Pulmonary artery endothelial cell (primary cell): ENCODE data around the gene OR4C16. TPM values are rescaled to one million over a fixed set of nuclear protein-coding genes. Genes with fewer than 3 reads are reported as not detected.

ENCODE experiments used
- DNase-seq: peaks from one replicate; pipeline ENCODE4 v3.0.0-alpha.2; 2011; ENCODE audit warnings: low read depth, low spot score
- total RNA-seq: library from RNA; depleted of rRNA; stranded (reverse); fragments of >200 nt; gene quantifications from 2 replicates; pipeline ENCODE4 v1.2.3, GENCODE V29; 2014

The OR4C16 gene, protein sequence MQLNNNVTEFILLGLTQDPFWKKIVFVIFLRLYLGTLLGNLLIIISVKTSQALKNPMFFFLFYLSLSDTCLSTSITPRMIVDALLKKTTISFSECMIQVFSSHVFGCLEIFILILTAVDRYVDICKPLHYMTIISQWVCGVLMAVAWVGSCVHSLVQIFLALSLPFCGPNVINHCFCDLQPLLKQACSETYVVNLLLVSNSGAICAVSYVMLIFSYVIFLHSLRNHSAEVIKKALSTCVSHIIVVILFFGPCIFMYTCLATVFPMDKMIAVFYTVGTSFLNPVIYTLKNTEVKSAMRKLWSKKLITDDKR
- total RNA-seq: not detected in 2 replicates

DNA sequence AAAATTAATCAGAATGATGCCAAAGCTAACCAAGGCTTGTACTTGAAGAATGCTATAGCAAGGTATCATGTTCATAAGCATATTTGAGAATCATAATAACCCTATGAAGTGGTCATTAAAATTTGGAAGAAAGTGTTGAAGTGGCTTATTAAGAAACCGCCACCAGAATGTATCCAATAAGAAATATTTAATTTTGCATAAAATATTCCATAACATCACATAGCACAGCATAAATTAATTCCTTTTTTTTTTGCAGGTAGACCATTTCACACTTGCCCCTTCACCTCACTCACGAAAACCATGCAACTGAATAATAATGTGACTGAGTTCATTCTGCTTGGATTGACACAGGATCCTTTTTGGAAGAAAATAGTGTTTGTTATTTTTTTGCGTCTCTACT is at the start of gene OR4C16:
Gene OR4C16, plus strand, starts transcription at position 301 of the 400 bp plus-strand sequence. Its CDS starts 0 bp downstream, at position 301.
- DNase-seq: no peak

DNA sequence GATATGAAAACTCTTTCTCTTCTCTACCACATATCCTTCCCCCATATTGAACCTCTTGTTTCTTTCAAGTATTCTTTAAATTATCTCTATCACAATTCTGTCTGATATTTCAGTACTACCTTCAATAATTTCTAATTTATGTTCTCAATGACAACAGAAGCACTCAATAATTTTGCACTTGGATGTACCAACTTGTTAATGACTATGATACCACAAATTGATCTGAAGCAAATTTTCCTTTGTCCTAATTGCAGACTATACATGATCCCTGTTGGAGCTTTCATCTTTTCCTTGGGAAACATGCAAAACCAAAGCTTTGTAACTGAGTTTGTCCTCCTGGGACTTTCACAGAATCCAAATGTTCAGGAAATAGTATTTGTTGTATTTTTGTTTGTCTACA is 17.8 kb upstream of the OR4C16 start, which contains the start of gene OR4C15:
Gene OR4C15, plus strand, starts transcription at position 301 of the 400 bp plus-strand sequence. Its CDS starts 0 bp downstream, at position 301.
- no peak for DNase-seq

DNA sequence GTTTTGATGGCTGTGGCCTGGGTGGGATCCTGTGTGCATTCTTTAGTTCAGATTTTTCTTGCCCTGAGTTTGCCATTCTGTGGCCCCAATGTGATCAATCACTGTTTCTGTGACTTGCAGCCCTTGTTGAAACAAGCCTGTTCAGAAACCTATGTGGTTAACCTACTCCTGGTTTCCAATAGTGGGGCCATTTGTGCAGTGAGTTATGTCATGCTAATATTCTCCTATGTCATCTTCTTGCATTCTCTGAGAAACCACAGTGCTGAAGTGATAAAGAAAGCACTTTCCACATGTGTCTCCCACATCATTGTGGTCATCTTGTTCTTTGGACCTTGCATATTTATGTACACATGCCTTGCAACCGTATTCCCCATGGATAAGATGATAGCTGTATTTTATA is 620 bp downstream of the OR4C16 start:
- no peak for DNase-seq

DNA sequence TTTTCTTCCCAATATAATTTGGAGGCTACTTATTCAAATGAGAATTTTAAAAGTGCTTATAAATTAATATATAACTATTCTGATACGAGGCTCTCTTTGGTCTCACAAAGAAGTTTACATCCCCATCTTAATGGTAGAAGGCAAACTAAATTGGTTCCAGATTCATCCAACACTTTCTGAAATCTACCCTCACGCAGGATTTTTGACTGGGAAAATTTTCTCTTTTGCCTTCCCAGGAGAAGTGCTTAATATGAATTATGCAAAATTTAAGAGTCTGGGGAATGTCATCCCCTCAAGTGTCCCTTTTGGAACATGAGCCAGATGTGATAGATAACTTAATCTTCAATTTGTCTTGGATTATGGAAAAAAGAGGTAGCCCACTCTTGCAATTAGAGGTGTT is 35.6 kb downstream of the OR4C16 start, which contains the start of gene OR4C11:
Gene OR4C11, minus strand, starts transcription at position 101 of the 400 bp plus-strand sequence. CDS start 3,272 bp downstream, outside the sequence.
- DNase-seq: no peak

Other genes with a start within 250 kb of the OR4C16 start
- not detected in 2 replicates for gene OR4A16, start 228.9 kb upstream of the OR4C16 start, total RNA-seq
- not detected in 2 replicates for gene OR4A15, start 204.2 kb upstream of the OR4C16 start, total RNA-seq
- not detected in 2 replicates for gene OR4C15, start 17.7 kb upstream of the OR4C16 start, total RNA-seq
- not detected in 2 replicates for gene OR4C11, start 35.5 kb downstream of the OR4C16 start, total RNA-seq
- not detected in 2 replicates for gene OR4P4, start 63.0 kb downstream of the OR4C16 start, total RNA-seq
- gene OR4S2, start 76.2 kb downstream of the OR4C16 start, total RNA-seq: not detected in 2 replicates
- not detected in 2 replicates for gene OR4C6, start 90.1 kb downstream of the OR4C16 start, total RNA-seq
- gene OR5D13, start 201.3 kb downstream of the OR4C16 start, total RNA-seq: not detected in 2 replicates
- gene OR5D14, start 223.4 kb downstream of the OR4C16 start, total RNA-seq: not detected in 2 replicates
- not detected in 2 replicates for gene OR5L1, start 239.2 kb downstream of the OR4C16 start, total RNA-seq
- gene OR5D18, start 247.5 kb downstream of the OR4C16 start, total RNA-seq: not detected in 2 replicates